Activated CD4-positive, alpha-beta memory T cell treated with anti-CD3 and anti-CD28 coated beads, Interleukin-2, amount 10 ng/mL, durations not matched to agents 7 days and 5 days (primary cell): ENCODE results near the gene ACADM. TPM values are rescaled to one million over a fixed set of nuclear protein-coding genes. Genes with fewer than 3 reads are reported as not detected.

Experiments
- CTCF ChIA-PET: fragments of 350-600 bp; sonication (Branson Sonifier 250); formaldehyde crosslinking; loops from one replicate; lab custom pipeline; 2021; ENCODE audit warnings: antibody characterized with exemption, inconsistent platforms; lab: Charles Lee
- POLR2A ChIA-PET: fragments of 350-600 bp; sonication (Branson Sonifier 250); formaldehyde crosslinking; loops from one replicate; lab custom pipeline; 2021; ENCODE audit warnings: antibody characterized with exemption; lab: Charles Lee
- DNase-seq: peaks from one replicate; pipeline ENCODE4 v3.0.0-alpha.2; 2020
- H3K27ac Mint-ChIP-seq: one replicate; pipeline ENCODE4 v1.8.0; 2021; ENCODE audit warnings: mild to moderate bottlenecking, mixed read lengths
- H3K27me3 Mint-ChIP-seq: one replicate; pipeline ENCODE4 v1.8.0; 2021; ENCODE audit warnings: mixed read lengths
- H3K36me3 Mint-ChIP-seq: one replicate; pipeline ENCODE4 v1.8.0; 2021; ENCODE audit warnings: low read depth, mixed read lengths
- H3K4me1 Mint-ChIP-seq: one replicate; pipeline ENCODE4 v1.8.0; 2021; ENCODE audit warnings: mixed read lengths
- H3K4me3 Mint-ChIP-seq: one replicate; pipeline ENCODE4 v1.8.0; 2021; ENCODE audit warnings: mild to moderate bottlenecking, mixed read lengths
- H3K9me3 Mint-ChIP-seq: one replicate; pipeline ENCODE4 v1.8.0; 2021; ENCODE audit warnings: mixed read lengths
- total RNA-seq, 2 experiments: library from RNA; stranded (reverse); gene quantifications; one replicate each; pipeline ENCODE4 v1.2.3, GENCODE V29; 2021

ACADM gene
- total RNA-seq, 2 experiments from 2014 or later: 43.4 to 46.4 TPM

DNA sequence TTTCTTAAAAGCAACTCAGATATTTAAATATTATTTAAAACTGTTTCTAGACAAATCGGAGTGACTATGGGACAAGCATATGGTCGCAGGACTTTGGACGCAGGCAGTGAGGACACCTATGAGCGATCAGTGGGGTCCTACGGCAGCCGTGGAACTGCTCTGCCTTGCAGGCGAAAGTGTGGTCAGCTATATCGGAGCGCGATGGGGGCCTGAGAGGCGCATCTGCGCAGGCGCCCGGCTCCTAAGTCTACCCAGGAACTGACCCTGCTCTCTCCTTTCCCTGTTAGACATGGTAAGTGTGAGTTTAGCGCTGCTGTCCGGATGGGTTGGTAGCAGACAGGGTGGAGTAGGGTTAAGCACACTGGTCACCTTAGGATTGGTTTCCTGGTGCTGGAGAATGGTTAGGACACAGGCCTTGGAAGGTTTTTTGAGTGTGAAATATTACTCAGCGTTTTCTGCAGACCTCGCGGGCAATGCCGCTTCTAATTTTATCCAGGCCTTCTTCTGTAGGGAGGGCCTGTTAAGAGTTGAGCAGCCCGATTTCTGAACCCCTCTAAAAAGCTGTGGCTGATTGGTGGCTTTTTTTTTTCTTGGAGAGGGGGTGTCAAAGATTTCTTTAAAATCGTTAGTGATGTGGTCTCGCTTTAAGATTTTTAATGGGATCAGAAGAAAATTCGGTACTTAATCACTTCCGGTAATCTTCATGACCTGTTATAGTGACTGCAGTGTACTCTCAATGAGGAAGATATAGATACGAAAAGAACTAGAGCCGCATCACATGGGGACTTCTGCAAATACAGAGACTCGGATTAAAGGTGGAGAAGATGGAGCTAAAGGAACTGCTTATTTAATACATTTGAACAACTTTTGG, 61.7 kb downstream of the ACADM start, which contains the start of gene RABGGTB:
TSS of gene RABGGTB (plus strand) at position 274 of the 871 bp plus-strand sequence. CDS start at position 290, 16 bp downstream.
- peaks cover 3% of the 10 kb centered on the region for H3K27me3 Mint-ChIP-seq
- ChIA-PET CTCF (no interaction called here), POLR2A (interaction anchor here (0.8 to 3.5 kb wide), 14 partner anchors 10 to 1053 kb away, joined by 3 to 30 read pairs (median 5); partner anchors contain the start of genes ACADM, CRYZ, MSH4 and TYW3)
- DNase-seq: peak; percentile 94
- H3K36me3 Mint-ChIP-seq: peaks cover 50% of the 10 kb centered on the region
- peak within 1 kb of the TSS; percentile 98 for H3K4me3 Mint-ChIP-seq
- peak within 1 kb of the TSS; percentile 92 for H3K27ac Mint-ChIP-seq
- peaks cover 43% of the 10 kb centered on the region for H3K4me1 Mint-ChIP-seq
- H3K9me3 Mint-ChIP-seq: no peaks in the 10 kb centered on the region

DNA sequence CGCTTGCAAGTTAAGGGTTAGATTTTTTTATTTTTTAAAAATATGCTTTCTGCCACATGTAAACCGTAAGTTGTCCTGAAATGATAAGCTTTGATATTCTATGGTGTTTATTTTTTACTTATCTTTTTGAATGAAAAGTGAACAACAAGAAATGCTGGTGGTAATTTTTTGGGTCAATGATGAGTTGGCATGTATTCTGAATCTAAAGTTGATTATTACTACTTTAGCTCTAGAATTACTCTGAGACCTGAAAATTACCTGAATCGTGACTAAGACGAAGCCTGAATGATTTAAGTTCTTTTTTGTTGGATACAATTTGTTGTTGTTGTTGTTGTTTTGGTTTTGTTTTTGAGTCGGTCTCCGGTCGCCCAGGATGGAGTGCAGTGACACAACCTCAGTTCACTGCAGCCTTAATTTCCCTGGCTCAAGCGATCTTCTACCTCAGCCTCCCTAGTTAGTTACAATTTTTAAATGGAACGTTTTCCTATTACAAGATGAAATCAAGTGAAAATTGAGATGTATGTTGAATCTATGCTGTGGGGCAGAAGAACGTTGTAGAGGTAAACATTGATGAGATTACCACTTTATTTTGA, 62.5 kb downstream of the ACADM start:
- Mint-ChIP-seq H3K36me3 (peaks cover 58% of the 10 kb centered on the region), H3K4me1 (peaks cover 50% of the 10 kb centered on the region), H3K27me3 (no peaks in the 10 kb centered on the region), H3K4me3 (peak overlapping the region; percentile 98), H3K27ac (peak overlapping the region; percentile 92), H3K9me3 (no peaks in the 10 kb centered on the region)
- DNase-seq: no peak
- ChIA-PET POLR2A (interaction anchor here (1.0 to 3.5 kb wide), 10 partner anchors 9 to 1054 kb away, joined by 3 to 30 read pairs (median 6); partner anchors contain the start of genes ACADM, CRYZ, MSH4 and TYW3), CTCF (no interaction called here)

DNA sequence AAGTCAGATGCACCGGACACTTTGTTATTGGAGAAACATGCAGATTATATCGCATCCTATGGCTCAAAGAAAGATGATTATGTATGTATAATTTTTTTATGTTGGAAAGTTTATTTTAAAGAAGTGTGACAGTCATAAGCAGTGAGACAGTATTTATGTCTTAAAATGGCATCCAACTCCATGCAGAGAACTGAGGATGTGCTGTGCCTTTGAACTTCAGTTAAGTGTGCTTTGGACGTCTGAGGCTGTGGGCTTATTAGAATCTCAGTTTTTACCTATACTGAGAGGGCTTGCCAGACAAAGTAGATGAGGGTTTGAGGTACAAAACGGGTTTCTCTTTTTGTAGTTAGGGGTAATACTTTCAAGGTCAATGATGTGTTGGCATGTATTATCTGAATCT, 63.0 kb downstream of the ACADM start:
- Mint-ChIP-seq H3K36me3 (peaks cover 63% of the 10 kb centered on the region), H3K4me1 (peaks cover 54% of the 10 kb centered on the region), H3K27ac (peak overlapping the region; percentile 92), H3K27me3 (no peaks in the 10 kb centered on the region), H3K4me3 (peak overlapping the region; percentile 98), H3K9me3 (no peaks in the 10 kb centered on the region)
- CTCF ChIA-PET: no interaction called here
- POLR2A ChIA-PET: interaction anchor here (1.0 to 3.5 kb wide), 3 partner anchors 9 to 63 kb away, joined by 3 to 30 read pairs (median 5); partner anchors contain the start of genes ACADM and MSH4
- no peak for DNase-seq

DNA sequence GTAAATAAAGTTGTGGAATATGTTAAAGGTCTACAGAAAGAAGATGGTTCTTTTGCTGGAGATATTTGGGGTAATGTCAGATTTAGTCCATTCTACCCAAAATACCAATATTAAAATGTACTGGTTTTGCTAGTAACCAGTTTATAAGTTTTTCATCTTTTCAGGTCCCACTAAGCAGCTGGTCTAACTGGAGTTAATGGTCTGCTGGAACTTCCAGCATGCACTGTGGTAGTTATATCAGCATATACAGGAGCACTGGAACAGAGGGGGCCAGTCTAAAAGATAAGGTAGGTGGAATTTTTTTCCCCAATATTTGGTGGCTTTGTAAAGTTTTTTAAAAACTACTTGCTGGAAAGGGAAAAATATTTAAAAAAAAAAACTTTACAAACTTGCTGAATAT, 65.5 kb downstream of the ACADM start:
- no peak for DNase-seq
- Mint-ChIP-seq H3K4me3 (peak overlapping the region; percentile 59), H3K9me3 (no peaks in the 10 kb centered on the region), H3K27ac (no peak overlapping the region), H3K27me3 (no peaks in the 10 kb centered on the region), H3K4me1 (peaks cover 56% of the 10 kb centered on the region), H3K36me3 (peaks cover 84% of the 10 kb centered on the region)
- CTCF ChIA-PET: no interaction called here
- POLR2A ChIA-PET: interaction anchor here (1.1 to 2.1 kb wide), 2 partner anchors 65 to 66 kb away, joined by 4 to 5 read pairs; no protein-coding TSS in a partner anchor

DNA sequence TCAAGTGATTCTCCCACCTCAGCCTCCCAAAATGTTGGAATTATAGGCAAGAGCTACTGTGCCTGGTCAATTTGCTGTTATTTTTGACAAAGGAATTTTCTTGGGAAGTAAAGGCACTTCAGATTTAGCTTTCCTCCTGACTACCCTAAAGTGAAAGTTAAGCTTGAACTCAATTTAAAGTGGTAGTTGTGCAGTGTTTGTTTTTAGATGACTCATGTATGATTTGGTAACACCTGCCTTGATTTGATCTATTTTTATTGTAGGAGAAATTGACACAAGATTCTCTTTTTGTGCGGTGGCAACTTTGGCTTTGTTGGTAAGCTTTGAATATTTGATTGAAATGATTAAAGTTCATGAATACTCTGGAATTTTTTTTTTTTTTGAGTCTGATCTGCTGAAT, 66.5 kb downstream of the ACADM start:
- POLR2A ChIA-PET: interaction anchor here (0.8 to 2.1 kb wide), 3 partner anchors 9 to 67 kb away, joined by 3 to 5 read pairs (median 4); no protein-coding TSS in a partner anchor
- Mint-ChIP-seq H3K4me3 (peak overlapping the region; percentile 59), H3K27ac (peak overlapping the region; percentile 22), H3K9me3 (no peaks in the 10 kb centered on the region), H3K27me3 (no peaks in the 10 kb centered on the region), H3K4me1 (peaks cover 50% of the 10 kb centered on the region), H3K36me3 (peaks cover 89% of the 10 kb centered on the region)
- no peak for DNase-seq
- CTCF ChIA-PET: no interaction called here

DNA sequence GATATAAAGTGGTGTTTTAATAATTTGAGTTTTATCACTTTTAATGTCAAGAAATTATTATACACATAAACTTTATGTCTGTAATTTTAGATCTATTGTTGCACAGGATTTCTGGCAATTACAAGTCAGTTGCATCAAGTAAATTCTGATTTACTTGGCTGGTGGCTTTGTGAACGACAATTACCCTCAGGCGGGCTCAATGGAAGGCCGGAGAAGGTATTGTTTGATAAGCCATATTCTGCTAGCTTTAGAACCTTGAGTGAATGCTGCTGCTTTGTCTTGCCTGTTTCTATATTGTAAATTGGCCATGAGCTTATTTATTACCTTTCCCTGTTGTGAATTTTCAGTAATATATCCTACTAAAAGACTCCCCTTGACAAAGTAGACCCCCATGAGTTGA, 67.6 kb downstream of the ACADM start:
- Mint-ChIP-seq H3K4me3 (no peak overlapping the region), H3K9me3 (no peaks in the 10 kb centered on the region), H3K36me3 (peaks cover 88% of the 10 kb centered on the region), H3K4me1 (peaks cover 50% of the 10 kb centered on the region), H3K27ac (no peak overlapping the region), H3K27me3 (no peaks in the 10 kb centered on the region)
- ChIA-PET CTCF (no interaction called here), POLR2A (interaction anchor here (2.1 kb wide), 1 partner anchor 69 kb away, joined by 5 read pairs; no protein-coding TSS in a partner anchor)
- DNase-seq: no peak

DNA sequence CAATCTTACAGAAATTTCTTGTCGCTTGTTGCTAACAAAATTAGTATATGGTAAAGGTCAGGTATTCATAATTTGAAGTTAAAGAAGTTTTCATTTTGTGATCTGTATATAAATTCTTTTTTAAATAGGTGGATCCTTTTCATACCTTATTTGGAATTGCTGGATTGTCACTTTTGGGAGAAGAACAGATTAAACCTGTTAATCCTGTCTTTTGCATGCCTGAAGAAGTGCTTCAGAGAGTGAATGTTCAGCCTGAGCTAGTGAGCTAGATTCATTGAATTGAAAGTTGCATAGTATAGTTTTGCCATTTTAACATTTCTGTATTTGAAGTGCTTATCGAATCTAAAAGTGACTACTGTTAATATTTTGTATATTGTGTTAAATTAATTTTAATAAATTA, 69.9 kb downstream of the ACADM start:
- Mint-ChIP-seq H3K4me1 (peaks cover 37% of the 10 kb centered on the region), H3K9me3 (no peaks in the 10 kb centered on the region), H3K27me3 (no peaks in the 10 kb centered on the region), H3K27ac (no peak overlapping the region), H3K36me3 (peaks cover 86% of the 10 kb centered on the region), H3K4me3 (no peak overlapping the region)
- CTCF ChIA-PET: no interaction called here
- POLR2A ChIA-PET: interaction anchor here (3.9 kb wide), 1 partner anchor 7 kb away, joined by 30 read pairs; the partner anchor contains the start of gene RABGGTB
- no peak for DNase-seq

DNA sequence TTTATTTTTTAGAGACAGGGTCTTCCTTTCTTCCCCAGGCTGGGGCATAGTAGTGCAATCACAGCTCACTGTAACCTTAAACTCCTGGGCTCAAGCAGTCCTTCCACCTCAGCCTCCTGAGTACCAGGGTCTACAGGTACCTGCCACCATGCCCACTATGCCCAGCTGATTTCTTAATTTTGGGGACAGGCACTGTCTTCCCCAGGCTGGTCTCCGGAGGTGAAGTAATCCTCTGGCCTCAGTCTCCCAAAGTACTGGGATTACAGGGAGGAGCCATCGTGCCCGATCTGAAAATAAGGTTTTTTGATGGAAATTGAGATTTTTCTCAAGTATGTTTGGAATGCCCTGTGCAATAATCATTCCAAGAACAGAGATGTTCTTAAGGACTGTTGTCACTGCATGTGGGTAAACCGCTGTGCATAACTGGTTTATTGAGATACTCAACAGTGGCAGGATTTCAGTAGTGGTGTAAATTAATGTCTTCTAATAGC, 71.2 kb downstream of the ACADM start:
- ChIA-PET POLR2A (interaction anchor here (1.0 to 3.9 kb wide), 2 partner anchors 9 to 72 kb away, joined by 3 to 30 read pairs; partner anchors contain the start of gene RABGGTB), CTCF (no interaction called here)
- Mint-ChIP-seq H3K9me3 (no peaks in the 10 kb centered on the region), H3K36me3 (peaks cover 72% of the 10 kb centered on the region), H3K4me1 (peaks cover 25% of the 10 kb centered on the region), H3K27ac (no peak overlapping the region), H3K27me3 (no peaks in the 10 kb centered on the region), H3K4me3 (no peak overlapping the region)
- no peak for DNase-seq

DNA sequence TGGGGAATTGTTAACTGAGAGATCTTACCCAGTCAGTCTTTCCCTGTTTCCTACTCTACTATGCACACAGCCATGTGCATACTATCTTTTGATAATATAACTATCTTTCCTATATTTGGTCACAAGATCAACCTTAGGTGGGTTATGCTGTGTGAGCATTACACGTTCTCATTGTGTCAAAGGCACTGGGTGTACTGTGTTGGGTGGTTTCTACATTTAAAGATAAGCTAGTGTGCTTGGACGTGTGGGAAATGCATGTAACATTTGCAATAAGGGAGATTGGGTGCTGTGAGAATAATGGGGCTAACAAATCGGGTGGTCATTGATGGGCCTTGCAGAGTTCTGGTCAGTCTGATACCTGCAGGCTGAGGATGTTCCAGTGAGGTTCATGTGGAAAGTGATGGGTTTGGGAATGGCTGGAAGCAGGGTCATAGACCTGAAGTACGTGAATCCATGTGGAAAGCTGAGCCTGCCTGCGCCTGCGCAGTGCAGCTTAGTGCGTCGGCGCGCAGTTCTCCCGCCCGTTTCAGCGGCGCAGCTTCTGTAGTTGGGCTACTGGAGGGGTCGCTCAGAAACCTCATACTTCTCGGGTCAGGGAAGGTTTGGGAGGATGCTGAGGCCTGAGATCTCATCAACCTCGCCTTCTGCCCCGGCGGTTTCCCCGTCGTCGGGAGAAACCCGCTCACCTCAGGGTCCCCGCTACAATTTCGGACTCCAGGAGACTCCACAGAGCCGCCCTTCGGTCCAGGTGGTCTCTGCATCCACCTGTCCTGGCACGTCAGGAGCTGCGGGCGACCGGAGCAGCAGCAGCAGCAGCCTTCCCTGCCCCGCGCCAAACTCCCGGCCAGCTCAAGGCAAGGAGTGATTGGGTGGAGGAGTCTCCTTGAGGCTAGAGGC, 72.1 kb downstream of the ACADM start, which contains the start of gene MSH4:
TSS of gene MSH4 (plus strand) at position 507 of the 897 bp plus-strand sequence. CDS start at position 611, 104 bp downstream.
- CTCF ChIA-PET: no interaction called here
- DNase-seq: no peak
- Mint-ChIP-seq H3K9me3 (no peaks in the 10 kb centered on the region), H3K27me3 (no peaks in the 10 kb centered on the region), H3K36me3 (peaks cover 64% of the 10 kb centered on the region), H3K27ac (no peak within 1 kb of the TSS), H3K4me3 (no peak within 1 kb of the TSS), H3K4me1 (peaks cover 17% of the 10 kb centered on the region)
- POLR2A ChIA-PET: interaction anchor here (0.6 to 3.9 kb wide), 4 partner anchors 10 to 227 kb away, joined by 3 to 30 read pairs (median 3); partner anchors contain the start of gene RABGGTB

DNA sequence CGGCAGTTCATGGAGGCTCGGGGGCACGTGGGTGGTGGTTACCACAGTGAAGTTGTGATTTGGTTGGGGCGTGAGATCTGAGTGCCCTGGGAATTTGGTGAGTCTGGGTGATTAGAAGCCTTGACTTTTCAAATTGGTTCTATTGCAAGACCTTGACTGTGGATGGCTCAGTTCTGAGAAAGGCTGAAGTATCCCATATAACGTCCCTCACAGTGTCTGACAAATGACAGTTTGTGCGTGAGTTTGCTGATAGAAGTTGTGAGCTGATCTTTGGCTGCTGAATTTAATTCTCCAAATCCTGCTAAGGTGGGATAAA, 72.7 kb downstream of the ACADM start:
- no peak overlapping the region for H3K4me3 Mint-ChIP-seq
- no peak overlapping the region for H3K27ac Mint-ChIP-seq
- POLR2A ChIA-PET: interaction anchor here (0.6 to 3.9 kb wide), 3 partner anchors 10 to 227 kb away, joined by 3 to 30 read pairs (median 3); partner anchors contain the start of gene RABGGTB
- H3K27me3 Mint-ChIP-seq: no peaks in the 10 kb centered on the region
- no peaks in the 10 kb centered on the region for H3K9me3 Mint-ChIP-seq
- CTCF ChIA-PET: no interaction called here
- peaks cover 58% of the 10 kb centered on the region for H3K36me3 Mint-ChIP-seq
- no peak for DNase-seq
- H3K4me1 Mint-ChIP-seq: peaks cover 13% of the 10 kb centered on the region

DNA sequence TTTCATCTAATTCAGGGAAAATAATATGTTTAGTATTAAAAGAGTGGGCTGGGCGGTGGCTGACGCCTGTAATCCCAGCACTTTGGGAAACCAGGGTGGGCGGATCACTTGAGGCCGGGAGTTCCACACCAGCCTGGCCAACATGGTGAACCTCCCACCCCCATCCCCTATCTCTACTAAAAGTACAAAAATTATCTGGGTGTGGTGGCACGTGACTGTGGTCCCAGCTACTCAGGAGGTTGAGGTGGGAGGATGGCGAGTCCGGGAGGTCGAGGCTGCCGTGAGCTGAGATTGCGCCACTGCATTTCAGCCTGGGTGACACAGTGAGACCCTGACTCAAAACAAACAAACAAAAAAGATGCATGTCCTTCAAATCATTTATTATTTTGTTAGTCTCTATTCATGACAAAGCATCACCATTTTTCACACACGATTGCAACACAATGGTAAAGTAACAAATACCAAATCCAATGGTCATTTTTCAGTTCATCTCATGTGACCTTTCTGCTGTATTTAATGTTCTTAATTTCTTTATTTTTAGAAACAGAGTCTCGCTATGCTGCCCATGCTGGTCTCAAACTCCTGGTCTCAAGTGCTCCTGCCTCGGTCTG, 73.2 kb downstream of the ACADM start:
- H3K4me3 Mint-ChIP-seq: no peak overlapping the region
- H3K27ac Mint-ChIP-seq: no peak overlapping the region
- DNase-seq: no peak
- peaks cover 9% of the 10 kb centered on the region for H3K4me1 Mint-ChIP-seq
- H3K36me3 Mint-ChIP-seq: peaks cover 53% of the 10 kb centered on the region
- no peaks in the 10 kb centered on the region for H3K27me3 Mint-ChIP-seq
- no peaks in the 10 kb centered on the region for H3K9me3 Mint-ChIP-seq
- POLR2A ChIA-PET: interaction anchor here (3.9 kb wide), 1 partner anchor 11 kb away, joined by 30 read pairs; the partner anchor contains the start of gene RABGGTB
- CTCF ChIA-PET: no interaction called here
